Midbrain (tissue), 1 donor: Measurements from ENCODE around the gene STOX2.

Experiments
- DNase-seq: peaks from one replicate; lab custom pipeline; 2025; lab: John Stamatoyannopoulos, UW

The STOX2 gene, protein sequence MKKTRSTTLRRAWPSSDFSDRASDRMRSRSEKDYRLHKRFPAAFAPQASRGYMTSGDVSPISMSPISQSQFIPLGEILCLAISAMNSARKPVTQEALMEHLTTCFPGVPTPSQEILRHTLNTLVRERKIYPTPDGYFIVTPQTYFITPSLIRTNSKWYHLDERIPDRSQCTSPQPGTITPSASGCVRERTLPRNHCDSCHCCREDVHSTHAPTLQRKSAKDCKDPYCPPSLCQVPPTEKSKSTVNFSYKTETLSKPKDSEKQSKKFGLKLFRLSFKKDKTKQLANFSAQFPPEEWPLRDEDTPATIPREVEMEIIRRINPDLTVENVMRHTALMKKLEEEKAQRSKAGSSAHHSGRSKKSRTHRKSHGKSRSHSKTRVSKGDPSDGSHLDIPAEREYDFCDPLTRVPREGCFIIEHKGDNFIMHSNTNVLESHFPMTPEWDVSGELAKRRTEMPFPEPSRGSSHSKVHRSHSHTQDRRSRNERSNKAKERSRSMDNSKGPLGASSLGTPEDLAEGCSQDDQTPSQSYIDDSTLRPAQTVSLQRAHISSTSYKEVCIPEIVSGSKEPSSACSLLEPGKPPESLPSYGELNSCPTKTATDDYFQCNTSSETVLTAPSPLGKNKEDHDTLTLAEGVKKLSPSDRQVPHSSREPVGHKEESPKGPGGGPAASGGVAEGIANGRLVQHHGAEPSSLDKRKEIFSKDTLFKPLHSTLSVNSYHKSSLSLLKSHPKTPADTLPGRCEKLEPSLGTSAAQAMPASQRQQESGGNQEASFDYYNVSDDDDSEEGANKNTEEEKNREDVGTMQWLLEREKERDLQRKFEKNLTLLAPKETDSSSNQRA (N-terminal part only)

DNA sequence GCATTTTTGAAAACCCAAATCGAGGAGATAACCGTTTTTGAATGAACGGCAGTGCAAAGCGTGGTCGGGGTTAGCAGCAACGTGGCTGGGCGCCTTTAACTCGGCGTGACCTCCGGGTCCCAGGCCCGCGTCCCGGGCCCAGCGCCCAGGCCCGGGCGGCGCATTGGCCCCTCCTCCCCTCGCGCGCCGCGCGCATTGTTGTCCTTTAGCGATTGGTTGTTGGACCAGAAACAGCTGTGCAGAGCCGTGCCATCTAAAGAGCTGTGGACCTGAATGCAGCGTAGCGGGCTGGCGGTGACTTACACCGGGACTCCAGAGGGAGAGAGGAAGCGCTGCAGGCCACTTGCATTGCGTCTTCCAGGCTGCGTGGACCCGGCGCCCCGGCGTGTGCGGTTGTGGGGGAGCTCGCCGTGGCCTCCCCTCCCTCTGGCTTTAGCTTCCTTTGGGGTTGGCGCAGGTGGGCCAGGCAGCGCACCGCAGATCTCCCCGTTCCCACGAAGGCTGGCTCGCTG lies at the start of gene STOX2:
Gene STOX2 (plus strand): TSS at position 227 of the 512 bp plus-strand sequence. CDS start 1,484 bp downstream, outside the sequence.
- peak; percentile 84 for DNase-seq

DNA sequence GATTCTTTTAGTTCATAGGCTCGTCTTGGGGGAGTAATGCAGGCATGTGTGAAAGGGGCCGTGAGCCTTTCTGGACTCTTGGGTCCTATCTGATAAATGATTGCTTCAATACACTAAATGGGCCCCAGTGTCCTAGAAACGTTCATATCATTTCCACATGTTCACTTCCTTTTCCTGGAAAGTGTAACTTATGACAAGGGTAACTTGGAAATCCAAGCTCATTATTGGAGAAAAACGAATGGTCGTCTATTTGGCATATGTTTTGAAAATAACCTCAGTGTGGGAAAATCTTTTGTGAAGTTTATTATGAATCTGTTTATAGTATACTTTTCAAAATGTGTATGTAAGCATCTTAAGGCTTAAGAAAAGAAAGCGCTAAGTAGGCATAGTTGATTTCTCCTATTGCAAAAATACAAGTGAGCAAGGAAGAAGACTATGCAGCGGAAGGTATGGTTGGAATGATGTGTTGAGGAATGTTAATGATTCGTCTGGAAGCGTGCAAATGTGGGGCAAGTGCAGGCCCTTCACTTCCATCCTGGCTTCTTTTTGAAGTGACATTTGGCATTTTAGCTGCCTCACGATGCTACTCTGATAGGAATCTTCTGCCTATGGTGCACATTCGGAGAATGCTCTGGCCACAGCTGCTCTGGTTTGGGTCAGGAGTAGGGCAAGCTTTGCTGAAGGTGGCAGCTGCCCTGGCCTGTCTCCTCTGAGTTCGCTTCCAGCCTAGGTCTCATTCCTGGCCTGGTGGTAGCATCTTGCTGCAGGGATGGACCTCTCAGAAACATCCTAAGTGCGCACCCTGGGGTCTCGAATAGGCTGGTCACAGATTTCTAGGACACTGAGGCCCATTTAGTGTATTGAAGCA lies 49.5 kb upstream of the STOX2 start:
- DNase-seq: no peak

DNA sequence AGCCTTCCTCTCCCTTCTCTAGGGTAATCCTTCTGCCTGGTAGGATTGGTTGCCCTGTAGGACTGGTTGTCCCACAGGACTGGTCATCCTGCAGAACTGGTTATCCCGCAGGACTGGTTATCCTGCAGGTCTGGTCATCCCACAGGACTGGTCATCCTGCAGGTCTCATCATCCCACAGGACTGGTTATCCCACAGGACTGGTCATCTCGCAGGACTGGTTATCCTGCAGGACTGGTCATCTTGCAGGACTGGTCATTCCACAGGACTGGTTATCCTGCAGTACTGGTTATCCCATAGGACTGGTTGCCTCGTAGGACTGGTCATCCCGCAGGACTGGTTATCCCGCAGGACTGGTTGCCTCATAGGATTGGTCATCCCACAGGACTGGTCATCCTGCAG lies 48.1 kb upstream of the STOX2 start:
- DNase-seq: no peak

DNA sequence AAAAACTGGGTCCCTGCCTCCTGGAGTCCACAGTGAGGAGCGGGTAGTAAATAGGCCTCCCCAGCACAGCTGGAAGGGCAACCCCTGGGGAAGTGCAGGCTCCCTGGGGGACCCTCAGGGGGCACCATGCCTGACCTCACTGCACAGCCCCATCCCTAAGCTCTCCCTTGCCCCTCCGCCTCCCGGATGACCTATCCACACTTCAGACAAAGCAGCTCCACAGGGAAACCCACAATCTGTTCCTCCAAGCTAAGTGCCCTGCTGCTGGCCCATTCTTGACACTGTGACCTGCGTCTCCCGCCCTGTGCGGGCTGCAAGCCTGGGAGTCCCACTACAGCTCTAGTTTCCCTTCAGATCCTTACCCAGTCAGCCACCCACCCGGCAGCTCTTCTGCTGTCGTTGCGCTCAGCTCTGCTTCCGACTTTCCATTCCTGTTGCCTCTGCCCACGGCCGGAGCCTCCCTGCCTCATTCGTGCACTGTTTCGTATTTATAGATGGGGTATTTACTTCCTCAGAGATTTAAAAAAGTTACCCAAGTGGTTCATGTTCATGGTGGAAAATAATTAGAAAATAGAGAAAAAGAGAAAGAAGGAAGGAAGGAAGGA lies 47.0 kb upstream of the STOX2 start:
- no peak for DNase-seq

DNA sequence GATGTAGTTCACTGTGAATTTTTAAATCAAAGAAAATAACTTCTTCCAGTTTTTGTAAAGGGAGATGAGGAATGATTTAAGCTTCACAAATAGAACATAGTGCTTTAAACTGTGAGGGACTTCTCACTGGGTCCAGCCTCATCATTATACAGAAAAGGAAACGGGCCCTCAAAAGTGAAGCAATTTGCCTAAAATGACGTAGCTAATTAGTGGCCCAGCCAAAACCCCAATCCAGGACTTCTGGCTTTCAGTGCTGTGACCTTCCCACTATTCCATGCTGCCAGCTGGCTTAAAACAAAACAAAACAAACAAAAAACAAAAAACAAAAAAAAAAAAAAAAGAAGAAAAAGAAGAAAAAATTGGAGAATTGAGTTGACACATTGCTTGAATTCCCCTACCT lies 45.0 kb upstream of the STOX2 start:
- DNase-seq: peak; percentile 27

DNA sequence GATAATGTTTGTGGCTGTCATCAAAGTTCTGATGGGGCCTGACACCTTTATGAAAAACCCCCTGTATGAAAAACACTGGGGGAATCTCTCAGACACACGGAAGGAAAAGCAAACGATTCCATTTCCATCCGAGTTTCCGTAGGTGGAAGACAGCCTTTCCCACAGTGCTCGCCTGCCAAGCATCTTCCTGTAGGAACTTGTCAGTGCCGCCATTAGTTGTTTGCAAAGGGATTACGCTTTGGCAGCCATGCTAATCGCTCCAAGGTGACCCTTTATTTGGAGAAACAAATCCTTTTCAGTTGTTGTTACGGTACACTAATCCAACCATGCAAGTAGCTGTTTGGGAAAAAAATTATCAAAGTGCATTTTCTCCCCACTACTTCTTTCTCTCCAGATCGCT lies 44.4 kb upstream of the STOX2 start:
- DNase-seq: peak; percentile 20

DNA sequence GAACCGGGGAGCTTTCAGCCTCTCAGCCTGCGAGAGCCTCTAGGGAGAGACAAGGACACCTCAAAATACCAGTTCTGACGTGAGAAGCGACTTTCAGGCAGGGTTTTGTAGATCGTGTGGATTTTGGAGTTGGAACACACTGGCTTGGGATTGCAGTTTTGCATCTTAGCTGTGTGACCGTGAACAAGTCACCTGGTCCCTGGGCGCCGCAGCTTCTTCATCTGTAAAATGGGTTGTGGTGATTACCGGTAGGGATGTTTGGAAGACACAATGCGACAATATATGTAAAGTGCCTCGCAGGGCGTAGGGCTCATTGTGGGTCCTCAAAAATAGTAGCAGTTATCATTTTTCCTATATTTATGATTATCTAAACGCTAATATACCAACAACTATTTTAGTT lies 43.7 kb upstream of the STOX2 start:
- no peak for DNase-seq

DNA sequence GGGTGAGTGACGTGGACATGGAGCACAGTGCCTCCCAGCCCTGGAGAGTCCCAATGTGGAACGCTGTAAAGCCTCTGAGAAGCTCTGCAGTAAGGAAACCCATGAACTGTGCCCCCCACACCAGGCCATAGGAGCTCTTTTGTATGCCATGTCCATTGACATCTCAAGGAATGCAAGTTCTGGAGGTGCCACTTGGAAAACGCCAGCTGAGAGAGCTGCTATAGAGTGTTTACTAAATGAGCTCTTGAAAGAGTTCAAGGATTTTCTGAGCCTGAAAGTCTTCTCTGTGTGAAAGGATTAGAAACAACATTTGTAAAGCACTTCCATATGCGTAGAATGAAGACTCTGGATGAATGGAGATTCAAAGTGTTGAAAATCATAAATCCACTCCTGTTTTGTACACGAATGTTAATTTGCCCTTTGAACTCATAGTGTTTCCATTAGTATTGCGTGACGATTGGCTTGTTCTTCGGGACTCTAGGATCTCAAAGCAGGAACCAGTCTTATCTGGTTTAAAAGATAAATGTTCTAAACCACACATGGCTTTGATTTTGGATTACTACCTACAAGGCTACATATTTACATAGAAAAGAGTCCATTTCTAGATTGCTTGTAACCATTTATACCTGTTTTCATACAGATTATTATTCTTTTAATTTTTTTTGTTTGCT lies 41.8 kb upstream of the STOX2 start:
- no peak for DNase-seq

DNA sequence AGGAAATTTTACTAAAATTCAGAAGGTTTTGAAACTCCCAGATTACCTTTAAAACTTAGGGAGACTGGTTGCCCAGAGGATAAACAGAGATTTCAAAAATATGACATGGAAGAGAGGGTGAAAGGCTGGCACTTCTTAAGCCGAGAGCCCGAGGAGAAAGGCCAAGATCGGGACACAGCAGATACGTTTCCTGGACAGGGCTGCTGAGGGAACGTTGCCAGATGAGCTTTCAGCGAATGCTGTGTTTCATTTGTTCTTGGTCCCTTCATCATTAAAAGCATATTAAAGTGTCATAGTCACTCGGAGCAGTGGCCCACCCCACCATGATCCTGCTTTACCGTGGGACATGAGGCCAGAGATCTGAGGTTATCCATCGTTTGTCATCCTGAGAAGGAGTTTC lies 37.9 kb upstream of the STOX2 start:
- no peak for DNase-seq

DNA sequence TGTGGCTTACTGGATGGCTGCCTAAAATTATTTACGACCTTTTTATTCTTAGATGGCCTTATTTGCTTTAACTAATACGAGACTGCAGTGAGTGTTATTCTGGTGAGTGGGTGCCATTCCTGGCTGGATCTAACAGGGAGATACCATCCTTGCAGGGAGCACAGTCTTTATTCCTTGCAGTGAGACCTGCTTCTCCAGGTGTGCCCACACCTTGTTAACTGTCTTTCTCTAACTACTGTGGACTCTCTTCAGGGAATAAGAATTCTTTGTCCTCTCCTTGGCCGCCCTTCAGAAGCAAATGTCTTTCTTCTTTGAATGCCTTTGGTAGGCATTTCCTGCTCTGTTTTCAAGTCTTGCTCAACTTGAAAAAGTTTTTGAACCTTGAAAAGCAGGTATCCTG lies 34.1 kb upstream of the STOX2 start:
- DNase-seq: no peak

DNA sequence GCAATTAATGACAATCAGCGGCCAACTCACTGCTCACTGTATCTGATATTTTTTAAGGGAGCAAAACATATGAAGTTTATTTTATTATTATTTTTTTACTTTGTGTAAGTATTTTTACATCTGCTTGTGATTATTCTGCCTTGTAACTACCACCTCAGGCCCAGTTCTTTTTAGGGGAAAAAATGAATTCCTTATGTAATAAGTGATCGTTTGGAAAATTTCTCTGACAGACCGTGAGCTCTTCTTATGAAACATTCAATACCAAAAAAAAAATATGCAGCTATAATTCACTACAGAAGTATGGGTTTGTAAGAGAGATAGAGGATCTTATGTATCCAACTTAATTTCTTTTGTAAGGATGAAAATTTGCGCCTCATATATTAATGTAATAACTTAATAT lies 33.5 kb upstream of the STOX2 start:
- DNase-seq: no peak

DNA sequence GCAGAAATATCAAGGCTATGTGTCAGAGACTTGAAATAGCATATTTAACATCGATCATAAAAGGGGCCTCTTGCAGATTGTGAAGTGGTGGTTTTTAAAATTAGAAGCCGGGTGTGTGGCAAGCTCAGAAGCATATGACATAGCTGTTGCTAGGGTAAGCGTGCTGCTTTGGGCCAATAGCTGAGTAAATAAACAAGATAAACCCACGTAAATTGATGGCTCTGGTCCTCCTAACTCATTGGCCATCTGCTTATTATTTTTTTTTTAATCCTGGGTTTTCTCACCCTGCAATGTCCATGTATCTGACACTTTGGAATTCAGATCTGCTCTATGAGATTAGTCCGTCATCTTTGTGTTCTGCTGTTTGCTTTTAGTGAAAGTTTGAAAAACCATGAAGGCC lies 32.6 kb upstream of the STOX2 start:
- no peak for DNase-seq

DNA sequence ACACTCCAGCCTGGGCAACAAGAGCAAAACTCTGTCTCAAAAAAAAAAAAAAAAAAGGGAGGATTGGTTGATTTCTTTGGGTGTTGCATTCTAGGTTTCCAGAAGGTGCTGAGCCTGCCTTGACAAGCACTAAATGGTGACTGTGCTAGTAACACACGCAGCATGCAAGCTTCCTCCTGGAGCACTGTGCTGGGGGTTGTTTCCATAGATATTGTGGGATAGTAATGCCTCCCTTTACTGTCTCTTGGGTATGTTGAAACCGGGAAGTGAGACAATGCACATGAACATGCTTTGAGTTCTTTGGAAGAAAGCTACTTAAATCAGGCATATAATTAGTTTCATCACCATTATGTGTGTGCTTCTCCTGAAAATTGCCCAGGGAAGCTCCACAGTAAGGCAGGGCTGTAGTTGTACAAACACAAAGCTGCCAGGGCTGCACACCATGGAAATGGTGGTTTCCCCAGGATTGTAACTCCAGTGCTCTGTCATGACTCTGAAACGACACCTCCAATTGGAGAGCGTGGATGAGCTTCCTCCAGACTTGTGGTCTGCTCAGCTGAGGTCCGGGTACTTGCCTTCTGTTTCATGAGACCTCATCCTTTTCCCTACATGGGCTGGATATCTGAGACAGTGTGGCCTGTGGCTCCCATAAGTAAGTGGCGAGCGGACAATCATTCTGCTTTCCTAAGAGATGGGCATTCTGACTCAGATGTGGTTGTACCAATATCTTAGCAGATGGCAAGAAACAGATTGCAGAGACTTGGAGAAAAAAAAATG lies 31.5 kb upstream of the STOX2 start:
- DNase-seq: no peak

DNA sequence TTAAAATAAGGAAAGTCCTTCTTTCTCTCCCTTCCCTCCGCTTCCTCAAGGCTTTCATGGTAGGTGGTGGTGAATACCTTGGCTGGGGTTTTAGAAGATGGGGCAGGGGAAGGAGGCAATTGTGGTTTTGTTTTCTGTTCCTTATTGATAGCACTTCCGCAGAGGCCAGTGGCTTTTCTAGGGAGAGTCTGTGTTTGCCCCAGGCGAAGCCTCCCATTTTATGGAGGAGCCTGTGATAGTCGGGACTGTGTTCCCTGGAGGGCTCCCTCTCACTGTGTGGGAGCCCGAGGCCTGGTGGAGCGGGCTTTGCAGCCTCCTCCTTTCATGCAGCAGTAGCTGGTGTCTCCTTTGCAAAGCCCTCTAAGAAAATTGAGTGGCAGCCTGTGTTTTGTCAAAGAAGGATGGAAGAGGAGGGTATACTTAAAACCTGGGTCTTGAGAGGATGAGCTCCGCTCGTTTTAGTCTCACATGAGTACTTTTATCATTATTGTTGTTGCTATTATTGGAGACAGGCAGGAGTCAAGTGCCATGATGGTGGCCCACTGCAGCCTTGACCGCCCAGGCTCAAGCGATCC lies 29.8 kb upstream of the STOX2 start:
- no peak for DNase-seq

DNA sequence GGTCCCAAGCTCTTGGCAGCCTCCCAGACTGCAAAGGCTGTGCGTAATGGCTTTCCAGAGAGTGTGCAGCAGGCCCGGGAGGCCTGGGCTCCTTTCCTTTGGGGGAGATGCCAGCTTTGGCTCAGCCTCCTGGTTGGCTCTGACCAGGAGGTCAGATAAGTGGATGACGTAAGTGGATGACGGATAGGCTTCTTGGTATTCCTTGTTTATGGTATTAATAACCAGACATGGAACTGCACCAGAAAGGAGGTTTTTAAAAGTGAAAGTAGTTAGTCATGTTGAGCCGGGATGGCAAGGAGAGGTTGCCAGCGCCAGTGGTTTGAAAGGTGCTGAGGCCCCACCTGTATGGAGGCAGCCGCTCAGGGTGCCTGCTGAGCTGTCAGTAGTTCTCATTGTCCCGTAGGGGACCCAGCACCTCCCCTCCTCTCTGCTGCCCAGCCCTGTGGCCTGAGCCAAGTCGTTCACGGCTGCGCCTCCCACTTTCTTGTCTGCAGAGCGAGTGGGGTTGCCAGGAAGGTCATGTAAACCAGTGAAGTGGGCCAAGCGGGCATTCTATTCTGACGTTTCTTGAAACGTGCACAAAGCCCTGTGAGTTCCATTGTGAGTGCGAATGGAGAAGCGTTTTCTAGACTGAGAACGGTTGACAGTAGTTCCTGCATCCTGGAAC lies 28.7 kb upstream of the STOX2 start:
- DNase-seq: peak; percentile 32

DNA sequence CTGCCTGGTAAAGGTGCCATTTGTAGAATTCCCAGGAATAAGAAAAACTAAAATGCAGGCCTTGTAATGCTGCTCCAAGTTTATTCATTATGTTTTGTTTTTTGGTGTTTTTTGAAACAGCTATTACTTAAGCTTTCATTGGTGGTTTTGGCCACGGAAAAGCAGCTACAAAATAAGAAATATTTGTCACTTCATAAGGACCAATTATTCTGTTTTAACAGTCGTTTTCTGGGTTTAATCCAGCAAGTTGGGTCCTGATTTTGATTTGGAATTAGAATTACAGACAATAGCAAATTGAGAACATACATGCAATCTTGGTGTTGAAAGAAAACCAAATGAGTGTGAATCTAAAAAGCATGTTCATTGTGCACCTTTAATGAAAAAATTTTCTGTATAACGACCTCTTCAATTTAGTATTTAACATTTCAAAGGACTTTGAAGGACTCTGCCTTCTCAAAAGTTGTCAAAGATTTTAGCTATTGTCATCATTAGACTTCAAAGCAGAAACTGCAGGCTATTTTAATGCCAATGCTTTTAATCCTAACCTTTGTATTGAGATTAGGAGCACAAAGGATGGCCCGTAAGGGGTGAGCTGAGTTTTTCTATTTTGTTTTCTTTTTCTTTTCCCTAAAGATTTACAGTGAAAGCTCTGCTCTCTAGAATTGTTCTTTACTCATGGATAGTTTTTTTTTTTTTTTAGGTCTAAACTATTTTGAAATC lies 26.7 kb upstream of the STOX2 start:
- DNase-seq: no peak

DNA sequence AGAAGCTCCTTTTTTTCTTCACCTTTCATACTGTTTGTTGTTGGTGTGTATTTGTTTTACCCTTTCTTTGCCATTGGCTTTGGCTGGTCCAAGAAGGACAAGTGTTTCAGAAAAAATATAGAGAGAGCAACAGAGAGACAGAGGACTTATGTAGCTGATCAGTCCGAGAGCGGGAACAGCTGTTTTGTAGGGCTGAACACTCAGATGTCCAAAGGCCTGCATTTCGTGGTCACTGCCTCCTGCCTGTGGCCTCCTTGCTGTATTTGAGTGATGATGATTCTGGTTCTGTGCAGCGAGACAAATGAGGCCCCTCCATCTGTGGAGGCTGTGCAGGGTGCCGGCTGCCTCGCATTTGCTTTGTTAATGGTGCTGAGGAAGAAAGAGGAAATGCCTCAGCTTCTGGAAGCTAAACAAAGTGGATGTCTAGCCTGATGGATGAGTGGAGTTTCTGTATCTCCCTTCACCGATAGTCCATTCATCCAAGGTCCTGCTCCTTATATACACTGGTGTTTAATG lies 19.8 kb upstream of the STOX2 start:
- DNase-seq: no peak

DNA sequence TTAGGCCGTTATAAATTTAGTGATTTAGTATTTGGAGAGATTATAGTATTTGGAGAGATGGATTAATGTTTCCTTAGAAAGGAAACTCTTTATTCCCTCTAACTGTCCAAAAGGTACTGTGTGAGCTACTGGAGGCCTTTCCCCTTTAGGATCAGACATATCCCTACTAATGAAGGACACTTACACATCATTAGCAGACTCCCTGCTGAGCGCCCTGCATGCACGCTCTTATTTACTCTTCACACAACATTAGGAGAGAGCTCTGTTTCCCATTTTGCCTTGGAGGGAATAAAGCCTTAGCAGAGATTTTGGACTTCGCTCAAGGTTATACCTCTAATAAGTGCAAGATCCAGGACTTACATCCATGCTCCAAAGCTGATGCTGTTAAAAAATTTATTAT lies 17.8 kb upstream of the STOX2 start:
- no peak for DNase-seq
